Measurements from ENCODE around the gene KRTAP10-1.
"Not testable (repeated sequence)": the region's sequence is repeated elsewhere in the genome, so short reads cannot be mapped to it uniquely, and the experiment has no call there.

Gene KRTAP10-1, protein sequence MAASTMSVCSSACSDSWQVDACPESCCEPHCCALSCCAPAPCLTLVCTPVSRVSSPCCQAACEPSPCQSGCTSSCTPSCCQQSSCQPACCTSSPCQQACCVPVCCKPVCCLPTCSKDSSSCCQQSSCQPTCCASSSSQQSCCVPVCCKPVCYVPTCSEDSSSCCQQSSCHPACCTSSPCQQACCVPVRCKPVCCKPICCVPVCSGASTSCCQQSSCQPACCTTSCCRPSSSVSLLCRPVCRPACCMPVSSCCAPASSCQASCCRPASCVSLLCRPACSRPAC

DNA sequence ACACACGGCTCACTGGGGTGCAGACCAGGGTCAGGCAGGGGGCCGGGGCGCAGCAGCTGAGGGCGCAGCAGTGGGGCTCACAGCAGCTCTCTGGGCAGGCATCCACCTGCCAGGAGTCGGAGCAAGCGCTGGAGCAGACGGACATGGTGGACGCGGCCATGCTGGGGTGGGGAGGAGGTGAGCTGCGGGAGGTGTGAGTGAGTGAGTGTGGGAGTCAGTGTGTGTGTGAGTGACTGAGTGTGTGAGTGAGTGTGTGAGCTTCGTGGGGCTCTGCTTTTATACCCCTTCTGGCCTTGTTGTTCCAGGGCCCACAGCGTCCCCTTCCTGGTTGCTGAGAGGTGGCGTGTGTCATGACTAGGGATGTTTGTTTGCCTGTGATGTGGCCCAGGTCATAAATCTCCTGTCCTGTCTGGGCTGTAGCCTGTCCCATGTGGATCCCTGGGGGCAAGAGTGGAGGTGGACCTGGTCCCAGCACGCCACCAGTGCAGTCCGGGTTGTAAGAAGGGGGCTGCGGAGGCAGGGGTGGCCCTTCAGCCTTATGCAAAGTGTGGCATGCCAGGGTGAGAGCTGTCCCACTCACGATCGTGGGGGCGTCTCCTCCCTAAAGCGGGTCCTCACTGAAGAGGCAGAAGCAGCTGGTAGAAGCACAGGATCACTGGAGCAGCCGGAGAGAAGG is at the start of gene KRTAP10-1:
KRTAP10-1 (minus strand) TSS at position 205 of the 676 bp plus-strand sequence; CDS start at position 160, 45 bp downstream.
- no peak for DNase-seq (ENCODE audit: low spot score)

DNA sequence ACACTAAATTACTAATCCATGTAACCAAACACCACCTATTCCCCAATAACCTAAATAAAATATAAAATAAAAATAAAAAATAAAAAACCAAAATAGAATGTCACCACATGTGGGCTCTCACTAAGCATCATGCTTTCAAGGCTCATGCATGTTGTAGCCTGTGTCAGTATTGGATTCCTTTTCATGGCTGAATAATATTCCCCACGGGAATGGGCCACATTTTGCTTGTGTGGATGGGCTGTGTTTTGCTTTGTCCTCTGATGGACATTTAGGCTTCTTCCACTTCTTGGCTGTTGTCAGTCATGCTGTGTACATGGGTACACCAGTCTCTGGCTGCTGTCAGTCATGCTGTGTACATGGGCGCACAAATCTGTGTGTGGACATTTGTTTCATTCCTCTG is 49.1 kb upstream of the KRTAP10-1 start:
- DNase-seq (ENCODE audit: low spot score), result no peak

DNA sequence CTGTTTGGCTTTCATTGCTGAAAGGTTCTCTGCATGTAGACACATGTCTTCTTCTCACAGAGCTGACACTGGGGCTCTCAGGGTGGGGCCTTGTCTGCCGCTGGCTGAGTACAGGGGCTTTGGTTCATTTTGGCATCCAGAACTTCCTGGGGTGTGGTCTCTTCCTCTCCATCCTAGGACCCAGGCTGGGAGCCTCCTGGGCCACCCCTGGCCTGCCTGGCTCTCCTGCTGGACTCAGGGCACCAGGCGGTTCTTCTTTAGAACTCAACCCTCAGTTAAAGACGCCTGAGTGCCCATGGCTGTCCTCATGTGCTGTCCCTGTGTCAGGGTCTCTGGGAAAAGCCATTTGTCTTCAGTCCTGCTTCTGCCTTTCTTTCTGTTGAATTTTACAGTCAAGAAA is 45.9 kb upstream of the KRTAP10-1 start:
- no peak for DNase-seq (ENCODE audit: low spot score)

DNA sequence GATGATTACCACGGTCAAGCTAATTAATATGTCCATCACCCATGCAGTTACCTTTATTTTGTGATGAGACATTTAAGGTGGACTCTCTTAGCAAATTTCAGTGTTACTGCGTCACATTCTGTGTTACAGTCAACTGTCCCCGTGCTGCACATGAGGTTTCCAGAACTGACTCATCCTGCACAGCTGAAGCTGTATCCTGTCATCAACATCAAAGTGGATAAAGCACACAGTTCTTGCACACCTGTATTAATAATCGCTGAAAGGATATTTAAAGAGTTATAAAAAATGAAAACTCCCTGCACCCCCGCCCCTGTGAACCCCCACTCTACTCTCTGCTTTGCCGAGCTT is 43.8 kb upstream of the KRTAP10-1 start:
- no peak for DNase-seq (ENCODE audit: low spot score)

DNA sequence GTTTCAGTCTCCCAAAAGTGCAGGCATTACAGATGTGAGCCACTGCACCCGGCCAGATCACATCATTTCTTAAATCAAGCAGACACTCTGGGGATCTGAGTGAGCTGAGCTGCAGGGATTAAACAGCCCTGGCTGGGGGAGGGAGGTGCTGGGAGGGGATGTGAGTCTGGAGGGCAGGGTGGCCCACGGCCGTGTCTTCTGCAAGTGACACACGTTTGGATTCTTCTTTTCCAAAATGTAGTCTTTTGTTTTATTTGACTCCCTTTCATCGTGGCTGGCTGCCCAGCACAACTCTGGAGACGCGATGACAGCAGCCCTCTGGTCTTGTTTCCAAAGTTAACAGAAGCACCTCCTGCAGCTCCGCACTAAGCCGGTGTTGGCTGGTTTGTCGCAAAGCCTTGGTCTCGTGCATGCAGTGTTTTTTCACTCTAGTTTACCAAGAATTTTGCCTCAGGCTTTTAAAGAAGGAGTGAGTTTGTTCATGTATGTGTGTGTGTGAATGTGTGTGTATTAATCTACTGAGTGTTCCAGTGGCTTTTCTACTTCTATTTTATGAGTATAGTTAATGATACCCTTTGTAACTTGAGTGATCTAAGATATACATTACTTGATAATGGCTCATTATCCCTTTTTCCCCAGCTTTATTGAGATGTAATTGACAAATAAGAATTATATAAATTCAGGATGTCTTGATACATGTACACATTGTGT is 43.2 kb upstream of the KRTAP10-1 start:
- no peak for DNase-seq (ENCODE audit: low spot score)

DNA sequence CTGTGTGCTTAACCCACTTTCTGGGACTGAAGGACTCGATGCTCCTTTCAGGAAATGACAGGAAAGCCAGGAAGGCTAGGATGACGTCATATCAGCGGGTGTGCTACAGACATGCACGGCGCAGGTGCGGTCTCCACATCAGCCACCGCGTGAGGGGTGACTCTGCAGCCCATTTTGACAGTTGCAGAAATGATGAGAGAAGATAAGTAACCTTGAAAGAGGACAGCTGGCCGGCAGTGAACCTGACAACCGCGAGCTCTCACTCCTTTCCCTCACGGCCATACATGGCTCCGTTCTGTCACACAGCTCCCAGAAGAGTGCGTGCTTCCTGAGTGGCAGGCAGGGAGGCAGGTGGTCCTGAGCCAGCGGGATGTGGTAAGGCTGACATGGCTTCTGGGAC is 42.1 kb upstream of the KRTAP10-1 start:
- no peak for DNase-seq (ENCODE audit: low spot score)

DNA sequence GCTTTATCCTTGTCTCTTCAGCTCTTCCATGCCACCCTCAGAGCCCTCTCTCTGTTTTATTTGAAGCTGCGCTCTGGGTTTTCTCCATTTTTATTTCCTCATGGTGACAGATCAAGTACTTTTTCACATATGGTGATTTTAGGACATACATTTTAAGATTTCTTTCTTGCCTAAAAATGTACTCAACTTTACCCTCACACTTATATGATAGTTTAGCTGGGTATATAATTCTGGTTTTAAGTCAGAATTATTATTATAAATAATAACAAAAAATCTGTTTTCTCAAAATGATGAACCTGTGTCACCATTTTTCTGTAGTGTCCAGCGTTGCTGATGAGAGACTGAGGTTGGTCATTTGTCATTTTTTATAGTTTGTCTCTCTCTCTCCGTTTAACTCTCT is 41.2 kb upstream of the KRTAP10-1 start:
- DNase-seq (ENCODE audit: low spot score), result no peak

DNA sequence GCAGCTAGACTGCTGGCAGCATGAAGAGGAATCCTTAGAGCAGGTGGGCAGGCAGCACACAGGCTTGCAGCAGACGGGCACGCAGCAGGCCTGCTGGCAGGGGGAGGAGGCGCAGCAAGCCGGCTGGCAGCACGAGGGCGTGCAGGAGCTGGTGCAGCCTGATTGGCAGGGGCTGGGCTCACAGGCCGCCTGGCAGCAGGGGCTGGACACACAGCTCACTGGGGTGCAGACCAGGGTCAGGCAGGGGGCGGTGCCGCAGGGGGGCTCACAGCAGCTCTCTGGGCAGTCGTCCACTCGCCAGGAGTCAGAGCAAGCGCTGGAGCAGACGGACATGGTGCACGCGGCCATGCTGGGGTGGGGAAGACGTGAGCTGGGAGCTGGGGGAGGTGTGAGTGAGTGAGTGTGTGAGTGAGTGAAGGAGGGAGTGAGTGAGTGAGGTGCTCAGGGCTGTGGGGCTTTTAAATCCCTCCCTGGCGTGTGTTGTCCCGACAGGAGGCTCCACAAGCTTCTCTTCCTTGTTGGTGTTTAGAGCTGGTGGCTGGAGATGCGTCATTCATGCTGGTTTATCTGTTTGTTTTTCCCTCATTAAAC is 40.3 kb upstream of the KRTAP10-1 start, which contains the start of gene KRTAP10-5:
KRTAP10-5 (minus strand) TSS at position 374 of the 591 bp plus-strand sequence; CDS start at position 348, 26 bp downstream.
- DNase-seq (ENCODE audit: low spot score), result not testable (repeated sequence)

DNA sequence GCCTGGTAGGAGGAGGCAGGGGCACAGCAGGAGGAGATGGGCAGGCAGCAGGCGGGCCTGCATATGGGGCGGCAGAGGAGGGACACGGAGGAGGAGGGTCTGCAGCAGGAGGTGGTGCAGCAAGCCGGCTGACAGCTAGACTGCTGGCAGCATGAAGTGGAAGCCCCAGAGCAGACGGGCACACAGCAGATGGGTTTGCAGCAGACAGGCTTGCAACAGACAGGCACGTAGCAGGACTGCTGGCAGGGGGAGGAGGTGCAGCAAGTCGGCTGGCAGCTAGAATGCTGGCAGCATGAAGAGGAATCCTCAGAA is 39.8 kb upstream of the KRTAP10-1 start:
- DNase-seq (ENCODE audit: low spot score), result no peak

DNA sequence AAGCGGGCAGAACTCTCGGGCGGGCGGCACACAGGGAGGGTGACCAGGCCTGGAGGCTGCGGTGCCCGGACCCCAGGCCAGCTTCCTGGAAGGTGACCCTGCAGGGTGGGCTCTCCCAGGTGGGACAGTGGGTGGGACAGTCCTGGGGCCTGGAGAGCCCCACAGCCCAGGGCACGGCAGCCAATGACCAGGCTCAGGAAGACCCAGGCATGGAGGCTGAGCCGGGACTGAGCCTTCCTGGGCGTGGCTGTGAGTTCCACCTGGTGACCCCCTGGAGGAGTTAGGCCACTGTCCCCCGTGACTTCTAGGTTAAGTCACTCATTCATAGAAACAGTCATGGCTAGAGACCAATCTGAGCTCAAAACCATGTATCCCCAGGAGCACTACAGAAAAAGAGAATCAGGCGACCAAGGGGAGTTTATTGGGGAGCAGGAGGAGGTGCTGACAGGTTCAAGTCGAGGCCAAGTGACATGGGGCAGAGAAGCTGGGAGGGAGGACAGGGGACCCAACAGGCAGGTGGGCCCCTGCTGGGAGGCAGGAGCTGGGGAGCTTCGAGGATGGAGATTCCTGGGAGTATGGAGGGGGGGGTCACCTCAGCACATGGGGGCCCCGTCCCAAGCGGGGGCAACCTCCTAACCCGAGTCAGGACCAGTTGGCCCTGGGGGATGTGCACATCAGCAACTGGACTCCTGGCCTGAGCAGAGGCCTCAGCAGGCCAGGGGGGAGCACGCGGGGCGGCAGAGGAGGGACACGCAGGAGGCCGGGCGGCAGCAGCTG is 39.2 kb upstream of the KRTAP10-1 start:
- no peak for DNase-seq (ENCODE audit: low spot score)

DNA sequence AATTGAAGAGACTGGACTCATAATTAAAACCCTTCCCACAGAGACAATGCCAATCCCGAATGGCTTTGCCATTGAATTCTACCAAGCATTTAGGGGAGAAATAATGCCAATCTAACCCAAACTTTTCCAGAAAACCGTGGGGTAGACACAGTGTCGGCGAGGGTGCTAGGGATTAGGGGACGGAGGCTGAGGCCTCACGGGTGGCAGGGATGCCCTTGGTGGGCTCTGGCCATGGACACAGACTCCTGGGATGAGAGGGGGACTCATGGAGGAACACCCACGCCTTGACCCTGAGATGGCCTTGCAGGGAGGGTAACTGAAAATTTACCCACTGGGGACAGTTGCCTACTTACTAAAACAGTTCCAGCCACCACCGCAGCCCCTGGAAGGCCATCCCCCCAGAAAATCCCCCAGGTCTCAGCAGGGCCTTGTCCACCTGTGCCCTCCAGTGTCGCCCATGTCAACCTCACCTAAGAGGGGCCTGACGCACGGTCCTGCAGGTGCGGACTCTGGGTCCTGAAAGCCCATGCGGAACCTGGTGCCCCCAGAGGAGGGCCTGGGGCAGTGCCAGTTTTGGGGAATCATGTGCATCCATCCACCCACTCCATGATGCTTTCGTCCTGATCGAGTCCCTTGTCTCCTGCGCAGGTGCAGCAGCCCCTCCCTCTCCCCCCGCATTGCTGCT is 38.5 kb upstream of the KRTAP10-1 start:
- DNase-seq (ENCODE audit: low spot score), result no peak

DNA sequence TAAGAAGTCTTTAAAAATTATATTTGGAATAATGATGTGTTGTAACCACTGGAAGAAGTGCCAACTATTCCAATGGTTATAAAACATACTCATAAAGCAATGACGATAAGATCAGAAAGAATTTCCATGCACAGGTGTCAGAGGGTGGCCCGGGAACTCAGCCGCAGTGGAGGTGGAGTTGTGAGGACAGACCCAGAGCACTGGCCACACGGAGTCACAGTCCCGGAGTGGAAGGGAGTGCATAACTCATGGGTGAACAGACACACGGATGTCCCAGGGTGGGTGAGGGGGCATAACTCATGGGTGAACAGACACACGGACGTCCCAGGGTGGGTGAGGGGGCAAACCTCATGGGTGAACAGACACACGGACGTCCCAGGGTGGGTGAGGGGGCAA is 36.0 kb upstream of the KRTAP10-1 start:
- no peak for DNase-seq (ENCODE audit: low spot score)

DNA sequence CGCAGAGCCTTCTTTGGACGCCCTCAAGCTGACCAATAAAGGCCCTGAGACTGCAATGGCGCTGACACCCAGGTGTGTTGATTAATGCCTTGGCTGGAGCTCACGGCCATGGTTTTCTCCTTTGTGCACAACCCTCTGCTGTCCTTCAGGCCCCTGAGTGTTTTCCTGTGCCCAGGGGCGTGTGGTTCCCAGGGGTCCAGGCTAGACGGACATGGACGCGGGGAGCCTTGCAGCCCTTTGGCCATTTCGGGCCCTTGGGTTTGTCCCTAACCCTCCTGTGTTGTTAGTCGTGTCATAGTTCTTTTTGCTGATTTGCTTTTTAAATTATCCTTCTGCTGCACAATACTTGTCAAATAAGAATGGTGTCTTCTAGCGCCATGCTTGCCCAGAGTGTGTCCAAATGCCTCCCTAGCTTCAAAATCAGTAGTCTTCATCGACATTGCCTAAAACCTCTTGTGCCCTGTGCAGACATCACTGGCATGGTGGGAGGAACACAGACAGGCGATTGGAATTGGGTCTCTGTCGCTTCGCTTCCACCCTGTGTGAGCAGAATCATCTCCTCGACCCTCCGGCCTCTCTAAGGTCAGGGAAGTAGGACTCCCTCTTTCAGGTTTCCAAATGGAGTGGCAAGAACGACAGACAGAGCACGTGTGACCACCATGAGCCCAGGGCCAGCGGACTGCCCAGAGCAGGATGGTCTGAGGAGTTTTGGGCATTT is 35.5 kb upstream of the KRTAP10-1 start:
- no peak for DNase-seq (ENCODE audit: low spot score)

DNA sequence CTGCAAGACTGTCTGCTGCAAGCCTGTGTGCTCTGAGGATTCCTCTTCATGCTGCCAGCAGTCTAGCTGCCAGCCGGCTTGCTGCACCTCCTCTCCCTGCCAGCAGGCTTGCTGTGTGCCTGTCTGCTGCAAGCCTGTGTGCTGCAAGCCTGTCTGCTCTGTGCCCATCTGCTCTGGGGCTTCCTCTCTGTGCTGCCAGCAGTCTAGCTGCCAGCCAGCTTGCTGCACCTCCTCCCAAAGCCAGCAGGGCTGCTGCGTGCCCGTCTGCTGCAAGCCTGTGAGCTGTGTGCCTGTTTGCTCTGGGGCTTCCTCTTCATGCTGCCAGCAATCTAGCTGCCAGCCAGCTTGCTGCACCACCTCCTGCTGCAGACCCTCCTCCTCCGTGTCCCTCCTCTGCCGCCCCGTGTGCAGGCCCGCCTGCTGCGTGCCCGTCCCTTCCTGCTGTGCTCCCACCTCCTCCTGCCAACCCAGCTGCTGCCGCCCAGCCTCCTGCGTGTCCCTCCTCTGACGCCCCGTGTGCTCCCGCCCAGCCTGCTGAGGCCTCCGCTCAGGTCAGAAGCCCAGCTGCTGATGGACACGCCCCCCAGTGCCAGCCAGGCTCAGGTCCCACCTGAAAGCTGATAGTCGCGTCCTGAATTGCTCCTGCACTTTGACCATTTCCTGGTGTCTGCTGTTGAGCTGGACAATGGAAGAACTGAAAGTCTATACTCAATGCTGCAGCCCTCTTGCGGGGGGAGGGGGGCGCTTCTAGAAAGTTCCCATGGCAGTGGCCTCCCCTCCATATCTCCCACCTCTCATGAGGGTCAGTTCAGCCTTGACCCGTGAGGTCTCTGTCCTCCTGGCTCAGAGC is 34.7 kb upstream of the KRTAP10-1 start:
- no peak for DNase-seq (ENCODE audit: low spot score)

DNA sequence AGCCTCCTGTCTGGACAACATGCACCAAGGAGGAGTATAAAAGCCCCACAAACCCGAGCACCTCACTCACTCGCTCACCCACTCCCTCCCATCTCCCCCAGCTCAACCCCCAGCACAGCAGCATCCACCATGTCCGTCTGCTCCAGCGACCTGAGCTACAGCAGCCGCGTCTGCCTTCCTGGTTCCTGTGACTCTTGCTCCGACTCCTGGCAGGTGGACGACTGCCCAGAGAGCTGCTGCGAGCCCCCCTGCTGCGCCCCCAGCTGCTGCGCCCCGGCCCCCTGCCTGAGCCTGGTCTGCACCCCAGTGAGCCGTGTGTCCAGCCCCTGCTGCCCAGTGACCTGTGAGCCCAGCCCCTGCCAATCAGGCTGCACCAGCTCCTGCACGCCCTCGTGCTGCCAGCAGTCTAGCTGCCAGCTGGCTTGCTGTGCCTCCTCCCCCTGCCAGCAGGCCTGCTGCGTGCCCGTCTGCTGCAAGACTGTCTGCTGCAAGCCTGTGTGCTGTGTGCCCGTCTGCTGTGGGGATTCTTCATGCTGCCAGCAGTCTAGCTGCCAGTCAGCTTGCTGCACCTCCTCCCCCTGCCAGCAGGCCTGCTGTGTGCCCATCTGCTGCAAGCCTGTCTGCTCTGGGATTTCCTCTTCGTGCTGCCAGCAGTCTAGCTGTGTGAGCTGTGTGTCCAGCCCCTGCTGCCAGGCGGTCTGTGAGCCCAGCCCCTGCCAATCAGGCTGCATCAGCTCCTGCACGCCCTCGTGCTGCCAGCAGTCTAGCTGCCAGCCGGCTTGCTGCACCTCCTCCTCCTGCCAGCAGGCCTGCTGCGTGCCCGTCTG is 33.8 kb upstream of the KRTAP10-1 start, which contains the start of gene KRTAP10-4:
KRTAP10-4 (plus strand) TSS at position 100 of the 827 bp plus-strand sequence; CDS start at position 130, 30 bp downstream.
- not testable (repeated sequence) for DNase-seq (ENCODE audit: low spot score)

DNA sequence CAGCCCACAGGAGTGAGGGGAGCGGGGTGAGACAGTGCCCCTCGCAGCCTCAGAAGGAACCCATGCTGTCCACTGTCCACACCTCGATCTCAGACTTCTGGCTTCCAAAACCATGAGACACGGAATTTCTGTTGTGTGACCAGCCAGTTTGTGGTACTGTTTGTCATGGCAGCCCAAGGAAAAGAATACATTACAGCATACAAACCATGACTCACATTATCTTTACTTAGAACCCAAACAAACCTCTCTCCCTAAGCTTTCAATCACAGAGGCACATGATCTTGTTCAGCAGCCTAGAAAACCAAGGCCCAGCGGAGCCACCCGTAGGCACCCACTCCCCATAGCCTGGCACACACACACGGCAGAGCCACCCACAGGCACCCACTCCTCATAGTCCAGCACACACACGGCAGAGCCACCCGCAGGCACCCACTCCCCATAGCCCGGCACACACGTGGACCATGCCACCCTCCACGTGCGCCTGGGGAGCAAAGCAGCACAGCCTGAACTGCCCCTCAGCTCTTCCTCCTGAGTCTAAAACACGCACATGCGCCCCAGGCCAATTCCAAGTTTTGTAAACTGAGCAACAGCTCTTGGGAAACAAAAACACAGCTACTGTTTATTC is 33.1 kb upstream of the KRTAP10-1 start:
- DNase-seq (ENCODE audit: low spot score), result no peak

DNA sequence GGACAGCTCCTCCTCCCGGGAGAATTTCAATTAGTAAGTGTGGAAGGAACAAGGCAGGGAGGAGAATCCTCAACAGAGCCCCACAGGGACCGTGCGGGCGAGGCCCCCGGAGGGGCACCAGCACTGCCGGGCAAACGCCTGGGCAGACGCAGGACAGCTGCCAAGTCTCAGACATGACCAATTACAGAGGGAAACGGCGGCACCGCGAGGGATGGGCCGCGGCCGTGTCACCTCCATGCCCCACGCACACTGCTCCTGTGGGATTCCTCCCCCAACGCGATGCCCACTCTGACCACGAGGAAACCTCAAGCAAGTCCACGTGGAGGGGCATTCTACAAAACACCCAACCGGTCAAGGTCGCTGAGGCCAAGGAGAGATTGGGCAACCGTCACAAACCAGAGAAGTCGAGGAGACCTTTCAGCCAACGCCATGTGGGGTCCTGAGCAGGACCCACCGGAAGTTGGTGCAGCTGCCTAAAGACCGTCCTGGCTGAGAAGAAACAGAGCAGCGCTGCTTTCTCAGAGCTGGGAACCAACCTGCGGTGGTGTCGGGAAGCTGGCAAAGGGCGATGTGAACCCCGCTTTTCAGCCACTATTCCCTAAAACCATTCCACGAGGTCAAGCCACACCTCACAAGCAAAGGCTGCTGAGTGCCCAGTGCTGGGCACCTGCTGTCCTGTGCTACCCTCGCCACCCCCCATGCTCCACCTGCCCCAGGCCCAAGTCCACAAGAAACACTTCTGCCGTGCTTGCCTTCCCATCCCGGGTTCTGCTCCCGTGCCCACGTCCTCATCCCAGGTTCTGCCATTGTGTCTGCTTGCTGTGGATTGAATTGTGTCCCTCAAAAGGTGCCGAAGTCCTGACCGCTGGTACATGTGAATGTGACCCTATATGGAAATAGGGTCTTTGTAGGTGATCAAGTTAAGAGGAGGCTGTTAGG is 32.1 kb upstream of the KRTAP10-1 start:
- no peak for DNase-seq (ENCODE audit: low spot score)

Data from globus pallidus (tissue), 1 donor.